Upper lobe of right lung (tissue), 1 donor: Measurements from ENCODE around the gene RAB3IL1. TPM values are rescaled to one million over a fixed set of nuclear protein-coding genes. Genes with fewer than 3 reads are reported as not detected.
A peak's percentile ranks its signal among the peaks of the same experiment; 100 is the strongest.

ENCODE experiments used
- ATAC-seq: fragments of 200-7000 bp; cut with Tn5 transposase; one replicate; pipeline ENCODE4 v1.9.1; 2020; ENCODE audit warnings: mild to moderate bottlenecking, moderate library complexity
- DNase-seq: peaks from one replicate; pipeline ENCODE4 v3.0.0-alpha.2; 2020
- H3K27ac ChIP-seq: fragments of 200-600 bp; one replicate; pipeline ENCODE4 v1.8.0; 2022
- H3K27me3 ChIP-seq: fragments of 200-600 bp; one replicate; pipeline ENCODE4 v1.8.0; 2022; ENCODE audit warnings: mild to moderate bottlenecking
- H3K36me3 ChIP-seq: fragments of 200-600 bp; one replicate; pipeline ENCODE4 v1.8.0; 2022
- H3K4me1 ChIP-seq: fragments of 200-600 bp; one replicate; pipeline ENCODE4 v1.8.0; 2022
- H3K4me3 ChIP-seq: fragments of 200-600 bp; one replicate; pipeline ENCODE4 v1.8.0; 2022; ENCODE audit warnings: mild to moderate bottlenecking
- H3K9me3 ChIP-seq: fragments of 200-600 bp; one replicate; pipeline ENCODE4 v1.8.0; 2022
- CTCF ChIP-seq: fragments of 200-600 bp; IDR thresholded peaks from one replicate; pipeline ENCODE4 v1.8.0; 2022; ENCODE audit warnings: antibody characterized with exemption
- intact Hi-C: fragments of 100-400 bp; cut with DNase I; formaldehyde crosslinking; loops from one replicate; pipeline ENCODE4 v1.11.0; 2022
- total RNA-seq: library from RNA; stranded (reverse); fragmentation: NEBNext Ultra II Directional; extraction: Animal tissue kit (Norgen Biotek cat#: 25700); gene quantifications from one replicate; pipeline ENCODE4 v1.2.1, GENCODE V29; 2021
- donor health status: DM: no; HTN: yes; CAD: no; lungs with severe emphysema.

RAB3IL1 gene
- total RNA-seq, 1 donor from 2014 or later, result 10.6 TPM

- H3K4me1 ChIP-seq, result no peaks in the 10 kb centered on the region
- no peaks in the 10 kb centered on the region for H3K36me3 ChIP-seq
- intact Hi-C loops, result no loop called here
- no peak overlapping the region for H3K27ac ChIP-seq
- H3K9me3 ChIP-seq, result no peaks in the 10 kb centered on the region
- H3K4me3 ChIP-seq, result no peak overlapping the region
- no peak for TF ChIP-seq CTCF
- ATAC-seq (no peak), DNase-seq (no peak)
- H3K27me3 ChIP-seq, result no peaks in the 10 kb centered on the region
Measured at GRCh38 chr11:61905801-61906521, 11.4 kb downstream of the RAB3IL1 start.

GRCh38 chr11:61905067-61905696, 12.2 kb downstream of the RAB3IL1 start:
- Histone ChIP-seq H3K36me3 (no peaks in the 10 kb centered on the region), H3K27ac (no peak overlapping the region), H3K4me3 (no peak overlapping the region), H3K4me1 (no peaks in the 10 kb centered on the region), H3K9me3 (no peaks in the 10 kb centered on the region), H3K27me3 (no peaks in the 10 kb centered on the region)
- intact Hi-C loops, result no loop called here
- ATAC-seq (no peak), DNase-seq (no peak)
- TF ChIP-seq CTCF, result no peak

GRCh38 chr11:61904539-61905048, 12.8 kb downstream of the RAB3IL1 start:
- no peak overlapping the region for H3K27ac ChIP-seq
- no peaks in the 10 kb centered on the region for H3K9me3 ChIP-seq
- DNase-seq (peak; percentile 76), ATAC-seq (peak; percentile 80)
- intact Hi-C loops, result loop anchor here (5.0 kb wide), 1 partner anchor 43 kb away; no protein-coding TSS in a partner anchor
- no peak overlapping the region for H3K4me3 ChIP-seq
- TF ChIP-seq CTCF, result no peak
- no peaks in the 10 kb centered on the region for H3K4me1 ChIP-seq
- no peaks in the 10 kb centered on the region for H3K27me3 ChIP-seq
- H3K36me3 ChIP-seq, result no peaks in the 10 kb centered on the region

GRCh38 chr11:61903845-61904244, 13.5 kb downstream of the RAB3IL1 start:
- Histone ChIP-seq H3K4me3 (no peak overlapping the region), H3K27ac (no peak overlapping the region), H3K36me3 (no peaks in the 10 kb centered on the region), H3K9me3 (no peaks in the 10 kb centered on the region), H3K27me3 (no peaks in the 10 kb centered on the region), H3K4me1 (no peaks in the 10 kb centered on the region)
- no peak for ATAC-seq
- TF ChIP-seq CTCF, result no peak
- no peak for DNase-seq
- intact Hi-C loops, result loop anchor here (5.0 kb wide), 1 partner anchor 43 kb away; no protein-coding TSS in a partner anchor

GRCh38 chr11:61902313-61902712, 15.1 kb downstream of the RAB3IL1 start:
- no peaks in the 10 kb centered on the region for H3K36me3 ChIP-seq

More at GRCh38 chr11:61902313-61902712, 15.1 kb downstream of the RAB3IL1 start:
- ATAC-seq (no peak), DNase-seq (no peak)
- intact Hi-C loops, result loop anchor here (5.0 kb wide), 1 partner anchor 45 kb away; no protein-coding TSS in a partner anchor
- no peaks in the 10 kb centered on the region for H3K27me3 ChIP-seq
- H3K4me3 ChIP-seq, result no peak overlapping the region
- H3K27ac ChIP-seq, result no peak overlapping the region
- no peaks in the 10 kb centered on the region for H3K9me3 ChIP-seq
- H3K4me1 ChIP-seq, result no peaks in the 10 kb centered on the region
- no peak for TF ChIP-seq CTCF
